ENCODE results near the gene BLACAT1. TPM values are rescaled to one million over a fixed set of nuclear protein-coding genes. Genes with fewer than 3 reads are reported as not detected.
A peak's percentile ranks its signal among the peaks of the same experiment; 100 is the strongest.

The BLACAT1 gene
- total RNA-seq, 5 donors from 2014 or later (not counting 1 experiment from before 2014, with no cell fraction given) = 0.16 to 0.60 (median 0.30) TPM; not detected in 2

- WGBS (ENCODE audit: insufficient coverage) = 11% methylated on average over 6 of the region's 6 CpGs
- ChIA-PET POLR2A (interaction anchor here in 1 of 2 donors (0.6 kb wide), 1 partner anchor 1362 kb away, joined by 3 read pairs; no protein-coding TSS in a partner anchor), CTCF (interaction anchor here (1.0 to 2.0 kb wide), 4 partner anchors 11 to 83 kb away, joined by 6 to 13 read pairs (median 8); no protein-coding TSS in a partner anchor)
- H3K27ac Mint-ChIP-seq = peak overlapping the region; percentile 94 to 97
- Histone ChIP-seq H3K4me1 (ENCODE audit: control insufficient read depth in 1 of 2, extremely low read depth in 1 of 2, insufficient read depth in 2 of 2, low read length in 2 of 2) (peaks cover 4 to 51% of the 10 kb centered on the region in 2 experiments), H3K27ac (ENCODE audit: low read length) (peak overlapping the region; percentile 72), H3K36me3 (ENCODE audit: control insufficient read depth in 2 of 2, extremely low read depth in 1 of 2, insufficient read depth in 1 of 2, low read length in 1 of 2) (no peaks in the 10 kb centered on the region), H3K27me3 (replicated peaks in 1 of 2; ENCODE audit: control insufficient read depth in 2 of 2, extremely low read depth in 1 of 2, insufficient read depth in 2 of 2, low read length in 1 of 2) (peaks cover 0 to 11% of the 10 kb centered on the region in 2 experiments), H3K9me3 (no peaks in the 10 kb centered on the region), H3K4me3 (ENCODE audit: control insufficient read depth in 1 of 2, extremely low read depth in 1 of 2, low read length in 1 of 2) (peak overlapping the region; percentile 44 to 64)
- H3K4me1 Mint-ChIP-seq = peaks cover 25 to 33% (median 29%) of the 10 kb centered on the region in 3 donors
- no peaks in the 10 kb centered on the region for H3K36me3 Mint-ChIP-seq
- ATAC-seq (replicated peaks in 1 of 4) = peak in 1 of 4 experiments; percentile 7
- H3K27me3 Mint-ChIP-seq = peaks cover 0 to 4% of the 10 kb centered on the region in 2 donors
- H3K4me3 Mint-ChIP-seq = peak overlapping the region; percentile 79 to 85 (median 80)
- DNase-seq = no peak
- no peaks in the 10 kb centered on the region for H3K9me3 Mint-ChIP-seq
Measured at GRCh38 chr1:205441318-205441633, 14.6 kb downstream of the BLACAT1 start.

- peak; percentile 95 to 98 (median 96) for ATAC-seq (replicated peaks in 1 of 4)
- H3K9me3 ChIP-seq = no peaks in the 10 kb centered on the region
- CTCF ChIA-PET = interaction anchor here (1.0 to 2.0 kb wide), 4 partner anchors 10 to 84 kb away, joined by 6 to 13 read pairs (median 8); no protein-coding TSS in a partner anchor
- H3K27ac ChIP-seq (ENCODE audit: low read length) = peak overlapping the region; percentile 72
- Mint-ChIP-seq H3K4me1 (peaks cover 25 to 33% (median 29%) of the 10 kb centered on the region in 3 donors), H3K36me3 (no peaks in the 10 kb centered on the region), H3K4me3 (peak overlapping the region; percentile 79 to 85 (median 80)), H3K9me3 (no peaks in the 10 kb centered on the region), H3K27me3 (peaks cover 0 to 6% of the 10 kb centered on the region in 2 donors), H3K27ac (peak overlapping the region; percentile 94 to 97)
- peak; percentile 20 to 77 (median 56) for DNase-seq
- peaks cover 0 to 17% of the 10 kb centered on the region in 2 experiments for H3K27me3 ChIP-seq (replicated peaks in 1 of 2; ENCODE audit: control insufficient read depth in 2 of 2, extremely low read depth in 1 of 2, insufficient read depth in 2 of 2, low read length in 1 of 2)
- no peaks in the 10 kb centered on the region for H3K36me3 ChIP-seq (ENCODE audit: control insufficient read depth in 2 of 2, extremely low read depth in 1 of 2, insufficient read depth in 1 of 2, low read length in 1 of 2)
- H3K4me3 ChIP-seq (ENCODE audit: control insufficient read depth in 1 of 2, extremely low read depth in 1 of 2, low read length in 1 of 2) = peak overlapping the region; percentile 44 to 64
- POLR2A ChIA-PET = interaction anchor here in 1 of 2 donors (0.6 kb wide), 1 partner anchor 1363 kb away, joined by 3 read pairs; no protein-coding TSS in a partner anchor
- peaks cover 4 to 51% of the 10 kb centered on the region in 2 experiments for H3K4me1 ChIP-seq (ENCODE audit: control insufficient read depth in 1 of 2, extremely low read depth in 1 of 2, insufficient read depth in 2 of 2, low read length in 2 of 2)
- 17% methylated on average over 7 of the region's 15 CpGs for WGBS (ENCODE audit: insufficient coverage)
Measured at GRCh38 chr1:205440476-205441317, 15.1 kb downstream of the BLACAT1 start.

- POLR2A ChIA-PET = no interaction called here
- peaks cover 0 to 18% of the 10 kb centered on the region in 2 experiments for H3K27me3 ChIP-seq (replicated peaks in 1 of 2; ENCODE audit: control insufficient read depth in 2 of 2, extremely low read depth in 1 of 2, insufficient read depth in 2 of 2, low read length in 1 of 2)
- no peak overlapping the region for H3K4me3 ChIP-seq (ENCODE audit: control insufficient read depth in 1 of 2, extremely low read depth in 1 of 2, low read length in 1 of 2)
- ATAC-seq (replicated peaks in 1 of 4) (no peak), DNase-seq (no peak)
- Mint-ChIP-seq H3K9me3 (no peaks in the 10 kb centered on the region), H3K27me3 (peaks cover 3 to 8% of the 10 kb centered on the region in 2 donors), H3K36me3 (no peaks in the 10 kb centered on the region), H3K4me3 (peak overlapping the region; percentile 79 to 85 (median 80)), H3K27ac (peak overlapping the region; percentile 94 to 97), H3K4me1 (peaks cover 25 to 33% (median 29%) of the 10 kb centered on the region in 3 donors)
- H3K27ac ChIP-seq (ENCODE audit: low read length) = peak overlapping the region; percentile 72
- H3K36me3 ChIP-seq (ENCODE audit: control insufficient read depth in 2 of 2, extremely low read depth in 1 of 2, insufficient read depth in 1 of 2, low read length in 1 of 2) = no peaks in the 10 kb centered on the region
- no peaks in the 10 kb centered on the region for H3K9me3 ChIP-seq
- 76% methylated on average over 4 of the region's 5 CpGs for WGBS (ENCODE audit: insufficient coverage)
- peaks cover 4 to 51% of the 10 kb centered on the region in 2 experiments for H3K4me1 ChIP-seq (ENCODE audit: control insufficient read depth in 1 of 2, extremely low read depth in 1 of 2, insufficient read depth in 2 of 2, low read length in 2 of 2)
- CTCF ChIA-PET = interaction anchor here in 1 of 2 donors (2.0 kb wide), 1 partner anchor 46 kb away, joined by 13 read pairs; no protein-coding TSS in a partner anchor
Measured at GRCh38 chr1:205440121-205440475, 15.7 kb downstream of the BLACAT1 start.

GRCh38 chr1:205438213-205439158 is 17.4 kb downstream of the BLACAT1 start:
- Histone ChIP-seq H3K4me3 (ENCODE audit: control insufficient read depth in 1 of 2, extremely low read depth in 1 of 2, low read length in 1 of 2) (no peak overlapping the region), H3K36me3 (ENCODE audit: control insufficient read depth in 2 of 2, extremely low read depth in 1 of 2, insufficient read depth in 1 of 2, low read length in 1 of 2) (no peaks in the 10 kb centered on the region), H3K27me3 (replicated peaks in 1 of 2; ENCODE audit: control insufficient read depth in 2 of 2, extremely low read depth in 1 of 2, insufficient read depth in 2 of 2, low read length in 1 of 2) (peaks cover 0 to 21% of the 10 kb centered on the region in 2 experiments), H3K9me3 (no peaks in the 10 kb centered on the region), H3K4me1 (ENCODE audit: control insufficient read depth in 1 of 2, extremely low read depth in 1 of 2, insufficient read depth in 2 of 2, low read length in 2 of 2) (peaks cover 4 to 51% of the 10 kb centered on the region in 2 experiments), H3K27ac (ENCODE audit: low read length) (no peak overlapping the region)
- H3K9me3 Mint-ChIP-seq = no peaks in the 10 kb centered on the region
- DNase-seq (no peak), ATAC-seq (replicated peaks in 1 of 4) (no peak)
- ChIA-PET CTCF (no interaction called here), POLR2A (interaction anchor here in 1 of 2 donors (0.6 kb wide), 1 partner anchor 317 kb away, joined by 4 read pairs; no protein-coding TSS in a partner anchor)
- H3K4me1 Mint-ChIP-seq = peaks cover 25 to 33% (median 29%) of the 10 kb centered on the region in 3 donors
- WGBS (ENCODE audit: insufficient coverage) = 90% methylated on average over 9 of the region's 13 CpGs
- peak overlapping the region; percentile 12 to 97 for H3K27ac Mint-ChIP-seq
- H3K27me3 Mint-ChIP-seq = peaks cover 5 to 17% of the 10 kb centered on the region in 2 donors
- no peak overlapping the region for H3K4me3 Mint-ChIP-seq
- no peaks in the 10 kb centered on the region for H3K36me3 Mint-ChIP-seq

GRCh38 chr1:205437570-205437969 is 18.3 kb downstream of the BLACAT1 start:
- Mint-ChIP-seq H3K27me3 (peaks cover 5 to 17% of the 10 kb centered on the region in 2 donors), H3K4me1 (peaks cover 25 to 33% (median 29%) of the 10 kb centered on the region in 3 donors), H3K27ac (peak overlapping the region in 1 of 2 donors; percentile 22), H3K36me3 (no peaks in the 10 kb centered on the region), H3K9me3 (no peaks in the 10 kb centered on the region), H3K4me3 (no peak overlapping the region)
- ChIA-PET CTCF (no interaction called here), POLR2A (interaction anchor here in 1 of 2 donors (0.6 kb wide), 1 partner anchor 318 kb away, joined by 4 read pairs; no protein-coding TSS in a partner anchor)
- Histone ChIP-seq H3K27me3 (replicated peaks in 1 of 2; ENCODE audit: control insufficient read depth in 2 of 2, extremely low read depth in 1 of 2, insufficient read depth in 2 of 2, low read length in 1 of 2) (peaks cover 0 to 29% of the 10 kb centered on the region in 2 experiments), H3K9me3 (no peaks in the 10 kb centered on the region), H3K4me1 (ENCODE audit: control insufficient read depth in 1 of 2, extremely low read depth in 1 of 2, insufficient read depth in 2 of 2, low read length in 2 of 2) (peaks cover 4 to 51% of the 10 kb centered on the region in 2 experiments), H3K36me3 (ENCODE audit: control insufficient read depth in 2 of 2, extremely low read depth in 1 of 2, insufficient read depth in 1 of 2, low read length in 1 of 2) (no peaks in the 10 kb centered on the region), H3K4me3 (ENCODE audit: control insufficient read depth in 1 of 2, extremely low read depth in 1 of 2, low read length in 1 of 2) (no peak overlapping the region), H3K27ac (ENCODE audit: low read length) (no peak overlapping the region)
- ATAC-seq (replicated peaks in 1 of 4) (no peak), DNase-seq (no peak)
- no CpG with 5 or more reads among the region's 2 CpGs for WGBS (ENCODE audit: insufficient coverage)

Measured in T-cell (primary cell).